Activated naive CD4-positive, alpha-beta T cell treated with anti-CD3 and anti-CD28 coated beads, Interleukin-2, amount 10 ng/mL, durations not matched to agents 7 days and 5 days (primary cell): ENCODE measurements around the gene GOSR2.
A peak's percentile ranks its signal among the peaks of the same experiment; 100 is the strongest.
"Not testable (repeated sequence)": the region's sequence is repeated elsewhere in the genome, so short reads cannot be mapped to it uniquely, and the experiment has no call there.

Experiments
- CTCF ChIA-PET: fragments of 350-600 bp; sonication (Branson Sonifier 250); formaldehyde crosslinking; loops from one replicate; lab custom pipeline; 2021; ENCODE audit warnings: antibody characterized with exemption; lab: Charles Lee
- DNase-seq: peaks from one replicate; pipeline ENCODE4 v3.0.0-alpha.2; 2020
- H3K27ac Mint-ChIP-seq: one replicate; pipeline ENCODE4 v1.8.0; 2021; ENCODE audit warnings: mild to moderate bottlenecking, moderate library complexity, mixed read lengths
- H3K27me3 Mint-ChIP-seq: one replicate; pipeline ENCODE4 v1.8.0; 2021; ENCODE audit warnings: mild to moderate bottlenecking, mixed read lengths
- H3K36me3 Mint-ChIP-seq: one replicate; pipeline ENCODE4 v1.8.0; 2021; ENCODE audit warnings: mixed read lengths
- H3K4me1 Mint-ChIP-seq: one replicate; pipeline ENCODE4 v1.8.0; 2021; ENCODE audit warnings: mixed read lengths
- H3K4me3 Mint-ChIP-seq: one replicate; pipeline ENCODE4 v1.8.0; 2021; ENCODE audit warnings: mild to moderate bottlenecking, moderate library complexity, mixed read lengths
- H3K9me3 Mint-ChIP-seq: one replicate; pipeline ENCODE4 v1.8.0; 2021; ENCODE audit warnings: mixed read lengths

GOSR2 gene

DNA sequence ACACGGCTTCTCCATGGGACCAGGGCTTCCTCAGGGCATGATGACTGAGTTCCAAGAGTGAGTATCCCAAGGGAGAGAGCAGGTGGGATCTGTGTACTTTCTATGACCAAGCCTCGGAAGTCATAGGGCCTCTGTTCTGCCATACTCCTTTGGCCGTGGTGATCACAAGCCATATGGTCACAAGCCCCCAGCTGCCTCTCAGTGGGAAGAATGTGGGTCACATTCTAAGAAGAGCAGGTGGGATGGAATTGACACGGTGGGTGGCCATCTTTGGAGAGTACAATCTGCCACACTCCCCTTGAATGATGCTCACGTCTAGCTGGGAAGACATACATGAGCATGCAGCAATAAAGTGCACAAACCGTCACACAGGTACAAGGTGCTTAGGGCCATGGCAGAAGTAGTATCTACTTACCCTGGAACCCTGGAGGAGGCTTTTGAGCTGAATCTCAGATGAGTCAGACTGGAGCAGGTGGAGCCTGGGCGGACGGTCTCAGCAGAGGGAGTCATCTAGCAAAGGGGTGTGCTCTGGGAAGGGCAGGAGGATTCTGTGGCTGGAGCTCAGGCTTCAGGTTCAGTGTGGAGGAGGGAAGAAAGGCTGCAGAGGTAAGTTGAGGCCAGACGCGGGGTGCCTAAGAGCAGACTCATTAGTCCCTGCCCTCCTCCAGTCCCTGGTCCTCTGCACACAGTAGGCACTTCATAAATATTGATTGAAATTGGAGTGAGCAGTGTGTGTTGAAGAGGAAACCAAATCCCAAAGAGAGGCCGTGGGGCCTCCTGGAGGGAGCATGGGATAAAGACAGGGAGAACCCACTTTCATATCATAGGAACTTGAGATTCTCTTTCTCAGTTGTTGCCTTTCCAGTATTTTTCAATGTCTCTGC, 26.6 kb downstream of the GOSR2 start:
- Mint-ChIP-seq H3K36me3 (no peaks in the 10 kb centered on the region), H3K27ac (no peak overlapping the region), H3K9me3 (no peaks in the 10 kb centered on the region), H3K4me3 (no peak overlapping the region), H3K4me1 (no peaks in the 10 kb centered on the region), H3K27me3 (peaks cover 4% of the 10 kb centered on the region)
- CTCF ChIA-PET: no interaction called here
- no peak for DNase-seq

DNA sequence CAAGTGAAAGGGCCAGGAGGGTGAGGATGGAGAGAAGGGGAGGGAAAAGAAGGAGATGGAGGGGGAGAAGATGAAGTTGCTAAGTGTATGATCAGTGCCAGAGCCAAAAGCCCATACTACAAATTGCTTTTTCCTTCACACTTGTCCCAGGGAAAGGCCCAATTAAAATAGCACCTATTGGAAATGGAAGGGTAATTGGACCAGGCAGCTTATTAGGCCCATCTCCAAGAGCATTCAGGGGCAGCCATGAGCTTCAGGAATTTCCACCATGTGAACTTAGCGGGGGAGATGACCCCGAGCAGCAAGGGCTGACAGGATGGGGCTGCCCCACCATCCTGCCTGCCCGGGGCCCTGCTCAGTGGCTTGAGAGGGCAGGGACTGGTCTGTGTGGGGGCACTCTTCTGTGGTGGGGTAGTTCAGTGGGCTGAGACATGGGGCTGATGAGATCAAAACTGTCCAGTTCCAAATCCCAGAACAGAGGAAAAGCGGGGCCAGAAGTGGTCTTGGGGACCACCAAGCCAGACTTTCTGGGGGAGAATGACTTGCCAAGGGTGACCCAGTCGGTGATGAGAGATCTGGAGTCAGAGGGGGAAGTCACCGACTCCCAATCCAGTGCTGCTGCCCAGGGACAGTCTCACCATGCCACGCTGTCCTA, 27.5 kb downstream of the GOSR2 start:
- Mint-ChIP-seq H3K4me3 (no peak overlapping the region), H3K36me3 (no peaks in the 10 kb centered on the region), H3K27ac (no peak overlapping the region), H3K27me3 (peaks cover 4% of the 10 kb centered on the region), H3K9me3 (no peaks in the 10 kb centered on the region), H3K4me1 (no peaks in the 10 kb centered on the region)
- CTCF ChIA-PET: no interaction called here
- no peak for DNase-seq

- no peak overlapping the region for H3K27ac Mint-ChIP-seq
- CTCF ChIA-PET: interaction anchor here (1.0 to 1.1 kb wide), 2 partner anchors 9 to 54 kb away, joined by 3 read pairs; no protein-coding TSS in a partner anchor
- no peaks in the 10 kb centered on the region for H3K36me3 Mint-ChIP-seq
- H3K4me3 Mint-ChIP-seq: no peak overlapping the region
- no peaks in the 10 kb centered on the region for H3K4me1 Mint-ChIP-seq
- H3K27me3 Mint-ChIP-seq: peaks cover 4% of the 10 kb centered on the region
- H3K9me3 Mint-ChIP-seq: no peaks in the 10 kb centered on the region
- no peak for DNase-seq
Observed at GRCh38 chr17:46950997-46951621, 28.1 kb downstream of the GOSR2 start.

DNA sequence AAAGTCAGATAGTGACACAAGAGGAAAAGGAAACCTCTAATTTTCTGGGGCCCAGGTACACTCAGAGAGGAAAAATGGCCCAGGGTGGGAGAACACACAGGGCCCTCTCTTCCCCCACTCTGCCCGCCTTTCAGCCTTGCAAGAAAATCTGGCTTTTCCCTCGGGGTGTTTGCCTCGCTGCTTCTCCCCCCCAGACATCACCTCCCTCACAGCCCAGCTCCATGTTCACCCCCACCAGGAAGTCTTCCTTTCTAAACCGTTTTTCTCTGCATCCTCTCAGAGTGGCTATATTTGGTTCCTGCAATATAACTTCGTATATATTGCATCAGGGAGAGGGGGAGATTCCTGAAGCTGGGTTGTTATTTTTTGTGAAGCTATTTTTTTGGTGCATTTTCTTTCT, 28.7 kb downstream of the GOSR2 start:
- no peak for DNase-seq
- Mint-ChIP-seq H3K27ac (no peak overlapping the region), H3K4me3 (no peak overlapping the region), H3K4me1 (no peaks in the 10 kb centered on the region), H3K27me3 (peaks cover 4% of the 10 kb centered on the region), H3K36me3 (no peaks in the 10 kb centered on the region), H3K9me3 (no peaks in the 10 kb centered on the region)
- CTCF ChIA-PET: interaction anchor here (1.0 to 1.1 kb wide), 2 partner anchors 9 to 55 kb away, joined by 3 read pairs; no protein-coding TSS in a partner anchor

DNA sequence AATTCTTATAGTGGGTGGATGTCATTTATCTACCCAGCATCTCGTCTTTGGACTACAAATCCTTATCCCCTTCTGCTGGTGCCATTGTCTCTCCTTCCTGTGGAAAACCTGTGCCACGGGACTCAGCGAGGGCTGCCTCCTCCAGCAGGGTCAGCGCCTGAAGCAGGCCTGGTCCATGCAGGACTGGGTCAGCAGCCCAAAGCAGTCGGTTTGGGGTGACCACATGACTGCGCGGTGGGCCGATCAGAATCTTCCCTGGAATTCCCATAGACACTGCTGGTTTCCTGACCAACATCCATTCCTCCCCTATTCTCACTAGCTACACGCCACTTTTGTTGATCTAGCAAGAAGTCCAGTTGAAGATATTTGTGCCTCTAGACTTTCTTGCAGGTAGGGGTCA, 29.2 kb downstream of the GOSR2 start:
- no peak for DNase-seq
- CTCF ChIA-PET: interaction anchor here (1.0 to 1.1 kb wide), 2 partner anchors 10 to 55 kb away, joined by 3 read pairs; no protein-coding TSS in a partner anchor
- H3K36me3 Mint-ChIP-seq: no peaks in the 10 kb centered on the region
- H3K4me1 Mint-ChIP-seq: no peaks in the 10 kb centered on the region
- H3K27me3 Mint-ChIP-seq: peaks cover 4% of the 10 kb centered on the region
- no peak overlapping the region for H3K27ac Mint-ChIP-seq
- no peak overlapping the region for H3K4me3 Mint-ChIP-seq
- H3K9me3 Mint-ChIP-seq: no peaks in the 10 kb centered on the region

DNA sequence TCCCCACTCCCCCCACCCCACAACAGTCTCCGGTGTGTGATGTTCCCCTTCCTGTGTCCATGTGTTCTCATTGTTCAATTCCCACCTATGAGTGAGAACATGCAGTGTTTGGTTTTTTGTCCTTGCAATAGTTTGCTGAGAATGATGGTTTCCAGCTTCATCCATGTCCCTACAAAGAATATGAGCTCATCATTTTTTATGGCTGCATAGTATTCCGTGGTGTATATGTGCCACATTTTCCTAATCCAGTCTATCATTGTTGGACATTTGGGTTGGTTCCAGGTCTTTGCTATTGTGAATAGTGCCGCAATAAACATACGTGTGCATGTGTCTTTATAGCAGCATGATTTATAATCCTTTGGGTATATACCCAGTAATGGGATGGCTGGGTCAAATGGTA, 30.2 kb downstream of the GOSR2 start:
- DNase-seq, H3K27ac Mint-ChIP-seq, H3K36me3 Mint-ChIP-seq, H3K9me3 Mint-ChIP-seq, H3K4me3 Mint-ChIP-seq, H3K4me1 Mint-ChIP-seq, CTCF ChIA-PET: not testable (repeated sequence)
- H3K27me3 Mint-ChIP-seq: peaks cover 12% of the 10 kb centered on the region

GRCh38 chr17:46958041-46958591, 35.2 kb downstream of the GOSR2 start:
- Mint-ChIP-seq H3K36me3 (no peaks in the 10 kb centered on the region), H3K4me1 (peaks cover 6% of the 10 kb centered on the region), H3K9me3 (no peaks in the 10 kb centered on the region), H3K27me3 (peaks cover 12% of the 10 kb centered on the region), H3K27ac (no peak overlapping the region), H3K4me3 (no peak overlapping the region)
- no peak for DNase-seq
- CTCF ChIA-PET: interaction anchor here (1.0 kb wide), 1 partner anchor 17 kb away, joined by 4 read pairs; no protein-coding TSS in a partner anchor

DNA sequence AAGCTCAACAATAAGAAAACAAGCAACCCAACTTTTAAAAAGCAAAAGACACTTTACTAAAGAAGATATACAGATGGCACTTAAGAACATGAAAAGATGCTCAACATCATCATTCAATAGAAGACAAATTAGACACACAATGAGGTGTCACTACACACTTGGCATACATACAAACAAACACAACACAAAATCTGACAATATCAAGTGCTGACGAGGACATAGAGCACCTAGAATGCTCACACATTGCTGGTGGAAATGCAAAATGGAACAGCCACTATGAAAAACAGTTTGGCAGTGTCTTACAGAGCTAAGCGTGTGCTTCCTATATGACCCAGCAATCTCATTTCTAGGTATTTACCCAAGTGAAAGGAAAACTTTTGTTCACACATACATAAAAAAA, 37.2 kb downstream of the GOSR2 start:
- no peak for DNase-seq
- Mint-ChIP-seq H3K9me3 (no peaks in the 10 kb centered on the region), H3K4me1 (peaks cover 6% of the 10 kb centered on the region), H3K4me3 (no peak overlapping the region), H3K36me3 (no peaks in the 10 kb centered on the region), H3K27ac (no peak overlapping the region), H3K27me3 (peaks cover 12% of the 10 kb centered on the region)
- CTCF ChIA-PET: interaction anchor here (1.1 kb wide), 1 partner anchor 16 kb away, joined by 3 read pairs; no protein-coding TSS in a partner anchor

GRCh38 chr17:46962374-46962790, 39.4 kb downstream of the GOSR2 start:
- no peaks in the 10 kb centered on the region for H3K9me3 Mint-ChIP-seq
- H3K27ac Mint-ChIP-seq: no peak overlapping the region
- DNase-seq: no peak
- CTCF ChIA-PET: no interaction called here
- H3K36me3 Mint-ChIP-seq: no peaks in the 10 kb centered on the region
- H3K27me3 Mint-ChIP-seq: peaks cover 11% of the 10 kb centered on the region
- H3K4me3 Mint-ChIP-seq: no peak overlapping the region
- H3K4me1 Mint-ChIP-seq: peaks cover 6% of the 10 kb centered on the region

DNA sequence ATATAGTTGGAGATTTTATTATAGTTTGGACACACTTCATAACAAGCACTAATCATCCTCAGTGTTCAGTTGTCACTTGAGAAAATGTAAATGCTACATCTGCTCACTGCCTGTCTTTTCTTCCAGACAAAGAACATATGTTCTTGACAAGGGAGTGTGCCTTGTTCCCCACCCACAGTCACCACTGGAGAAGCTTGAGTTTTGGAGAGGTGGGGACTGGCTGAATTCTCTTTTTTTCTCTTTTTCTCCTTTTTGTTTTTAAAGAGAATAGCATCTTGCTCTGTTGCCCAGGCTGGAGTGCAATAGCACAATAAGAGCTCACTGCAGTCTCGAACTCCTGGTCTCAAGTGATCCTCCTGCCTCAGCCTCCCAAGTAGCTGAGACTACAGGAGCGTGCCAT, 40.6 kb downstream of the GOSR2 start:
- Mint-ChIP-seq H3K36me3 (no peaks in the 10 kb centered on the region), H3K27ac (no peak overlapping the region), H3K9me3 (no peaks in the 10 kb centered on the region), H3K27me3 (no peaks in the 10 kb centered on the region), H3K4me3 (no peak overlapping the region), H3K4me1 (peaks cover 3% of the 10 kb centered on the region)
- no peak for DNase-seq
- CTCF ChIA-PET: no interaction called here

DNA sequence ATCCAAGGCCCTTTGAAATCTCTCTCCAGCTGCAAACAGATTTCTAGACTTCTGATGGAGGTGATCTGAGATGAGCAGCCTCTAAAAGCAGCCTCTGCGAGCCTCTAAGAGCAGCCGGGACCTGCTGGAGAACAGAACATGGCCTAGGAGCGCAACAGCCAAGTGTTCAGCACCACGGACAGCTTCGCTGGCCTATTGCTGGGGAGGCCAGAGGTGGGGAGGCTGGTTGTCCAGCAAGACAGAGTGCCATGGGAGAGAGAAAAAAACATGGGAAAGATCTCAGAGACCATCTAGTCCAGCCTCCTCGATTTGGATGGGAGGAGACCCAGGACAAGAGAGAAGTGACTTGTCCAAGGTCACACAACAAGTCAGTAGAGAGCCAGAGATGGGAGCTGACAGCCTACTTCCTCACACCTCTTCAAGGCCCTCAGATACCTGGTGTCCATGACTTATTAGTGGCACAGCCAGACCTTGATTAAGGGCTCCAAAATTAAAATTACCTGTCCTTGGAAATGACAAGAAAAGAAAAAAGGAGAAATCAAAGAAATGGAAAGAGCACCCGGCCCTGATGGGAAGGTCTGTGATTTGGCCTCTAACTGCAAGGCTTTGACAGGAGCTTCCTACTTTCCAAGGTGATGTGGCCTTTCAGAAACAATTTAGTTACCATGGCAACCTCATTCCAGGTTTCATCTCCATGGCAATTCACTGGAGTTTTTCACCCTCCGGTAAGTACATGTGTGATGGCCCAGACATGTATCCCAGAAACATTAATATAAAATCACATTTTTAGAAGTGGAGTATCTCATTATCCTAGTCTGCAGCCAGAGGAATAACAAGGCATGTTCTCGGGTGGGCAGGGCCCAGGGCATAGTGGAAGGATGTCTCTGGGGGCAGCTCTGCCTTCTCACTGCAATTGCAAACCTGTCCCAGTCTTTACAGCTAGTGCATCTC, 41.6 kb downstream of the GOSR2 start:
- Mint-ChIP-seq H3K4me3 (no peak overlapping the region), H3K9me3 (no peaks in the 10 kb centered on the region), H3K4me1 (peaks cover 3% of the 10 kb centered on the region), H3K27ac (no peak overlapping the region), H3K27me3 (no peaks in the 10 kb centered on the region), H3K36me3 (no peaks in the 10 kb centered on the region)
- CTCF ChIA-PET: no interaction called here
- peak; percentile 44 for DNase-seq

- DNase-seq: no peak
- no peak overlapping the region for H3K27ac Mint-ChIP-seq
- no peaks in the 10 kb centered on the region for H3K4me1 Mint-ChIP-seq
- CTCF ChIA-PET: interaction anchor here (3.0 kb wide), 1 partner anchor 26 kb away, joined by 9 read pairs; no protein-coding TSS in a partner anchor
- H3K36me3 Mint-ChIP-seq: no peaks in the 10 kb centered on the region
- H3K27me3 Mint-ChIP-seq: peaks cover 3% of the 10 kb centered on the region
- H3K4me3 Mint-ChIP-seq: no peak overlapping the region
- no peaks in the 10 kb centered on the region for H3K9me3 Mint-ChIP-seq
Observed at GRCh38 chr17:46968224-46968834, 45.4 kb downstream of the GOSR2 start.

DNA sequence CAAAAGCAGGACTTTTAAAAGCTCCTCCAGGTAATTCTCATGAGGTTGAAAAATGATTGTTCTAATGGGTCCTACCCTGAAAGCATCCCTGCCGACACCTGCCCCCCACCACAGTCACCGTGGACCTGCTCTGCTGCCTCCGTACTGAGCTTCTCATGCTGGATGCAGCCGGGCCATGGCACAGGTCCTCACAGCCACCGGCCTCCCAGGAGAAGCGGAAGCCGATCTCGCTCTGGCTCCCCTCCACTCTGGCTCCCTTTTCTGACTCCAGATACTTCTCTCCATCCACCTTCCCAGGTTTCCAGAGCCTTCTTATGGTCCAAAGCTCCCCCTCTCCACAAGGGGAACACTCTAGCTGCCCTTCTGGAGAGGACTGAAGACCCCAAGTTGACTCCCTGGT, 45.9 kb downstream of the GOSR2 start:
- peaks cover 3% of the 10 kb centered on the region for H3K27me3 Mint-ChIP-seq

More for the DNA sequence above, 45.9 kb downstream of the GOSR2 start:
- no peaks in the 10 kb centered on the region for H3K4me1 Mint-ChIP-seq
- no peaks in the 10 kb centered on the region for H3K36me3 Mint-ChIP-seq
- no peak for DNase-seq
- no peak overlapping the region for H3K27ac Mint-ChIP-seq
- H3K4me3 Mint-ChIP-seq: no peak overlapping the region
- CTCF ChIA-PET: interaction anchor here (0.9 to 3.0 kb wide), 2 partner anchors 26 to 133 kb away, joined by 3 to 9 read pairs; no protein-coding TSS in a partner anchor
- H3K9me3 Mint-ChIP-seq: no peaks in the 10 kb centered on the region
